OCI-LY3 (cell line): Measurements from ENCODE around the gene PPP2R2C.

Experiments
- H2AFZ ChIP-seq: fragments of 200-600, 300-600 bp; shearing (Covaris generic); 2 replicates; pipeline ENCODE4 v1.6.0; 2014; ENCODE audit warnings: antibody characterized with exemption, low read depth, low read length
- H3K27ac ChIP-seq: fragments of 200-600, 300-600 bp; sonication (generic); 2 replicates; pipeline ENCODE4 v1.5.1; 2014; ENCODE audit warnings: mild to moderate bottlenecking, low read length, moderate library complexity, mixed read lengths
- H3K27me3 ChIP-seq: fragments of 200-600, 300-600 bp; sonication (generic); 2 replicates; pipeline ENCODE4 v1.6.1; 2014; ENCODE audit warnings: low read depth, low read length, mixed read lengths
- H3K36me3 ChIP-seq: fragments of 200-600, 300-600 bp; sonication (generic); replicated peaks from 2 replicates; pipeline ENCODE3; 2014; ENCODE audit warnings: low read depth, low read length, mixed read lengths
- H3K4me1 ChIP-seq: fragments of 300-600, 200-600 bp; sonication (generic); 2 replicates; pipeline ENCODE4 v1.6.1; 2014; ENCODE audit warnings: low read length, mixed read lengths
- H3K4me2 ChIP-seq: fragments of 200-600, 300-600 bp; sonication (generic); 2 replicates; pipeline ENCODE4 v1.6.1; 2014; ENCODE audit warnings: low read length, mixed read lengths
- H3K4me3 ChIP-seq: fragments of 300-600, 200-600 bp; sonication (generic); 2 replicates; pipeline ENCODE4 v1.5.1; 2014; ENCODE audit warnings: antibody characterized with exemption, mild to moderate bottlenecking, low read length, moderate library complexity
- H3K79me2 ChIP-seq: fragments of 300-600, 200-600 bp; shearing (Covaris generic); 2 replicates; pipeline ENCODE4 v1.6.1; 2014; ENCODE audit warnings: mild to moderate bottlenecking, low read length, mixed read lengths
- H3K9ac ChIP-seq: fragments of 300-600, 200-600 bp; shearing (Covaris generic); 2 replicates; pipeline ENCODE4 v1.6.0; 2014; ENCODE audit warnings: mild to moderate bottlenecking, low read length, moderate library complexity
- H3K9me3 ChIP-seq: fragments of 200-600, 300-600 bp; shearing (Covaris generic); 2 replicates; pipeline ENCODE4 v1.6.1; 2014; ENCODE audit warnings: low read length, mixed read lengths; ENCODE audit not compliant: insufficient read depth
- H4K20me1 ChIP-seq: fragments of 200-600, 300-600 bp; sonication (generic); 2 replicates; pipeline ENCODE4 v1.6.1; 2016; ENCODE audit warnings: low read length, mixed read lengths; ENCODE audit not compliant: insufficient read depth
- CTCF ChIP-seq: fragments of 200-600, 300-600 bp; sonication (generic); IDR thresholded peaks from 2 replicates; pipeline ENCODE4 v1.5.1; 2014; ENCODE audit warnings: antibody characterized with exemption, low read length, low read depth
- EZH2phosphoT487 ChIP-seq: fragments of 200-600 bp; shearing (Covaris generic); IDR thresholded peaks from 2 replicates; pipeline ENCODE4 v1.6.1; 2018; ENCODE audit warnings: antibody characterized with exemption, mixed run types, low read depth

The PPP2R2C gene

GRCh38 chr4:6480534-6481088 lies 8.2 kb upstream of the PPP2R2C start:
- Histone ChIP-seq H3K36me3 (no peaks in the 10 kb centered on the region), H3K4me3 (no peak overlapping the region), H4K20me1 (no peaks in the 10 kb centered on the region), H3K9me3 (no peaks in the 10 kb centered on the region), H2AFZ (no peak overlapping the region), H3K79me2 (no peaks in the 10 kb centered on the region), H3K4me2 (no peak overlapping the region), H3K4me1 (no peaks in the 10 kb centered on the region), H3K9ac (no peak overlapping the region), H3K27me3 (peaks cover 20% of the 10 kb centered on the region; the same call in 1 of the 2 replicates), H3K27ac (no peak overlapping the region)
- TF ChIP-seq EZH2phosphoT487 = no peak
- TF ChIP-seq CTCF = no peak

DNA sequence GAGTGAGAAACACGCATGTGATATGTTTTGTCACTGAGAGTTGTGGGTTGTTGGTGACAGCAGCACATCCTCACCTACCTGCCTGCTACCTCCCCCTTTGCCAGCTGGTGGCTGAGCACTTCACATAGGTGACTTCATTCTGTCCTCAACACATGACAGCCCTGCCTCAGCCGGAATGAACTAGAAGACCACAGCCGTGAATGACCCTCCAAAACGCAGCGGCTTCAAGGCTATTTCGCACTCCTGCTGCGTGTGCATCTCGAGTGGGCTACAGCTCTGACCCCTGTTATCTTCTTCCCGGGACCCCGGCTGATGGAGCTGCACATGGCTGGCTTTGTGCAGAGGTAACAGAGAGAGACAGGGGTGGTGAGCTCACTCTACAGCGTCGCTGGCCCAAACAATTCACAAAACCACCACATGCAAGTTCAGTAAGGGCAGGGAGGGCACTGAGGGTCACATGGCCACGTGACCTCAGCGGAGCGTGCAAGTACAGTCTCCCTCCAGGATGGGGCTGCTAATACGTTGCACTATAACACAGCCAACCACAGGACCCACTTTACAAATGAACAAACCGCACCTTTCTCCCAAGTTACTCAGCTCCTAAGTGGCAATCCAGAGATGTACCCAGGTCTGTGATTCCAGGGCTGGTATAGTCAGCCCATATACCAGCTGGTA lies 6.3 kb upstream of the PPP2R2C start:
- Histone ChIP-seq H3K9ac (no peak overlapping the region), H3K79me2 (no peaks in the 10 kb centered on the region), H2AFZ (no peak overlapping the region), H3K9me3 (no peaks in the 10 kb centered on the region), H3K36me3 (no peaks in the 10 kb centered on the region), H3K4me1 (no peaks in the 10 kb centered on the region), H3K27ac (no peak overlapping the region), H3K27me3 (peaks cover 14% of the 10 kb centered on the region; the same call in 1 of the 2 replicates), H4K20me1 (no peaks in the 10 kb centered on the region), H3K4me2 (no peak overlapping the region), H3K4me3 (no peak overlapping the region)
- TF ChIP-seq CTCF = no peak
- no peak for TF ChIP-seq EZH2phosphoT487

- no peaks in the 10 kb centered on the region for H4K20me1 ChIP-seq
- H3K4me2 ChIP-seq = no peak overlapping the region
Measured at GRCh38 chr4:6476893-6477292, 4.5 kb upstream of the PPP2R2C start.

DNA sequence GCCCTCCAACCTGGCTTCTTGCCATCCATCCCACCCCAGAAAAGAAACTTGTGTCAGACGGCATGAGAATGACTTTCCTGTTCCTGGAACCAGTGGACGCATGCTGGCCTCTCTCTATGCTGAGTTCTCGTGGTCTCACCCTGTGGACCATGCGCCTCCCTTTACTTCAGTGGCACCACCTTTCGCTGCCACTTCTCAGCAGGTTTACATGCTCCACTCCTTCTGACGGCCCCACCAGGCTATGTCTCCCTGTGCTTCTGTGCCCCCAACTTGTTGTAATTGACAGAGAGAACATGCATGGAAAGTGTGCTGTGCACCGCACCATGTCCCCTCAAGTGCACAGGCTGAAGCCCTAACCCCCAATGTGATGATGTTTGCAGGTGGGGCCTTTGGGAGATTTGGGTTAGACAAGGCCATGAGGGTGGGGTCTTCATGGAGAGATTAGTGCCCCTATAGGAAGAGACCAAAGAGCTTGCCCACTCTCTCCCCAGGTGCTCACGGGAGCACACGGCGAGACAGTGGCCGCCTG lies 3.1 kb upstream of the PPP2R2C start:
- H3K9ac ChIP-seq = no peak overlapping the region
- H3K36me3 ChIP-seq = no peaks in the 10 kb centered on the region
- H3K4me3 ChIP-seq = no peak overlapping the region
- no peak overlapping the region for H3K27ac ChIP-seq
- H3K4me1 ChIP-seq = no peaks in the 10 kb centered on the region
- no peaks in the 10 kb centered on the region for H3K79me2 ChIP-seq
- H3K9me3 ChIP-seq = no peaks in the 10 kb centered on the region
- H4K20me1 ChIP-seq = no peaks in the 10 kb centered on the region
- H2AFZ ChIP-seq = no peak overlapping the region
- peaks cover 7% of the 10 kb centered on the region; the same call in 1 of the 2 replicates for H3K27me3 ChIP-seq
- no peak overlapping the region for H3K4me2 ChIP-seq
- no peak for TF ChIP-seq CTCF
- no peak for TF ChIP-seq EZH2phosphoT487

More at GRCh38 chr4:6476893-6477292, 4.5 kb upstream of the PPP2R2C start:
- no peak overlapping the region for H2AFZ ChIP-seq
- no peaks in the 10 kb centered on the region for H3K79me2 ChIP-seq
- no peak overlapping the region for H3K27ac ChIP-seq
- TF ChIP-seq EZH2phosphoT487 = no peak
- H3K4me1 ChIP-seq = no peaks in the 10 kb centered on the region
- H3K36me3 ChIP-seq = no peaks in the 10 kb centered on the region
- peaks cover 7% of the 10 kb centered on the region; the same call in 1 of the 2 replicates for H3K27me3 ChIP-seq
- H3K9ac ChIP-seq = no peak overlapping the region
- no peaks in the 10 kb centered on the region for H3K9me3 ChIP-seq
- H3K4me3 ChIP-seq = no peak overlapping the region
